Left cardiac atrium (tissue), 4 donors: Measurements from ENCODE around the gene NMRK2. TPM values are rescaled to one million over a fixed set of nuclear protein-coding genes. Genes with fewer than 3 reads are reported as not detected.
"Not testable (repeated sequence)": the region's sequence is repeated elsewhere in the genome, so short reads cannot be mapped to it uniquely, and the experiment has no call there.

Experiments
- ATAC-seq, 2 donors: fragments of 200-7000 bp; cut with Tn5 transposase; one replicate each; pipeline ENCODE4 v1.9.1; 2020; ENCODE audit warnings: mild to moderate bottlenecking in 2 of 2, moderate library complexity in 2 of 2
- DNase-seq: peaks from one replicate; pipeline ENCODE4 v3.0.0-alpha.2; 2020
- intact Hi-C, 2 donors: fragments of 100-400 bp; cut with DNase I; formaldehyde crosslinking; loops; one replicate each; pipeline versions ENCODE4 v1.14.1 to v1.15.1; 2022 to 2023
- long read RNA-seq: library from polyadenylated mRNA; unstranded; transcript quantifications from one replicate; pipeline ENCODE4 v2.0.0, GENCODE V29; 2021
- total RNA-seq, 2 donors: library from RNA; stranded (reverse); fragmentation: NEBNext Ultra II Directional; extraction: Animal tissue kit (Norgen Biotek cat#: 25700); gene quantifications; one replicate each; pipeline ENCODE4 v1.2.1, GENCODE V29; 2021
- donor health status: DM: no; HTN: yes; CAD: no.
- donor health status: DM: no; HTN: yes; CAD: no; lungs with severe emphysema.
- donor health status: DM: yes; HTN: yes; CAD: no.
- donor health status: Dilated cardiomyopathy.

The NMRK2 gene
- 1,000 to 10,000 TPM; 1,098 to 1,409 TPM for total RNA-seq
- long read RNA-seq, partial matches to known transcripts: 326 of 377 reads
- long read RNA-seq, other reads (novel, unspliced or antisense): 47 of 377 reads

GRCh38 chr19:3932931-3933810, at the start of gene NMRK2:
TSS of gene NMRK2 (plus strand) at chr19:3933069. CDS start at chr19:3933672, 603 bp downstream.
- peak; percentile 67 to 75 for ATAC-seq
- peak; percentile 65 for DNase-seq
- intact Hi-C loops: loop anchor here in 1 of 2 donors (2.0 kb wide), 1 partner anchor 18 kb away; no protein-coding TSS in a partner anchor

- no peak for DNase-seq
- no peak for ATAC-seq
- intact Hi-C loops: no loop called here
Measured at GRCh38 chr19:3890591-3890990, 42.3 kb upstream of the NMRK2 start.

- intact Hi-C loops: no loop called here
- DNase-seq (no peak), ATAC-seq (no peak)
Measured at GRCh38 chr19:3893509-3894179, 39.2 kb upstream of the NMRK2 start.

GRCh38 chr19:3894959-3895358, 37.9 kb upstream of the NMRK2 start:
- ATAC-seq, intact Hi-C loops: not testable (repeated sequence)

GRCh38 chr19:3895788-3896187, 37.1 kb upstream of the NMRK2 start:
- DNase-seq (no peak), ATAC-seq (no peak)
- intact Hi-C loops: no loop called here

More at GRCh38 chr19:3894959-3895358, 37.9 kb upstream of the NMRK2 start:
- not testable (repeated sequence) for DNase-seq

GRCh38 chr19:3897936-3898335, 34.9 kb upstream of the NMRK2 start:
- ATAC-seq: no peak
- intact Hi-C loops: no loop called here
- DNase-seq: no peak

GRCh38 chr19:3898426-3898825, 34.4 kb upstream of the NMRK2 start:
- ATAC-seq (no peak), DNase-seq (no peak)
- intact Hi-C loops: no loop called here

GRCh38 chr19:3899531-3900294, 33.2 kb upstream of the NMRK2 start:
- DNase-seq (no peak), ATAC-seq (no peak)
- intact Hi-C loops: no loop called here

- ATAC-seq: no peak
- intact Hi-C loops: no loop called here
- DNase-seq: no peak
Measured at GRCh38 chr19:3902317-3902973, 30.4 kb upstream of the NMRK2 start.

- ATAC-seq (no peak), DNase-seq (no peak)
- intact Hi-C loops: no loop called here
Measured at GRCh38 chr19:3904233-3904632, 28.6 kb upstream of the NMRK2 start.

- ATAC-seq (no peak), DNase-seq (no peak)
- intact Hi-C loops: no loop called here
Measured at GRCh38 chr19:3907626-3908265, 25.1 kb upstream of the NMRK2 start.

GRCh38 chr19:3908266-3909054, 24.4 kb upstream of the NMRK2 start:
- no peak for DNase-seq
- ATAC-seq: no peak
- intact Hi-C loops: no loop called here

GRCh38 chr19:3910105-3910504, 22.8 kb upstream of the NMRK2 start:
- ATAC-seq: no peak
- intact Hi-C loops: no loop called here
- no peak for DNase-seq

GRCh38 chr19:3914199-3914598, 18.7 kb upstream of the NMRK2 start:
- DNase-seq: no peak
- intact Hi-C loops: no loop called here
- ATAC-seq: no peak

GRCh38 chr19:3916033-3916432, 16.8 kb upstream of the NMRK2 start:
- DNase-seq (no peak), ATAC-seq (no peak)
- intact Hi-C loops: no loop called here

- intact Hi-C loops: no loop called here
Measured at GRCh38 chr19:3919793-3920192, 13.1 kb upstream of the NMRK2 start.

GRCh38 chr19:3923096-3923758, 9.6 kb upstream of the NMRK2 start:
- DNase-seq (no peak), ATAC-seq (no peak)
- intact Hi-C loops: no loop called here

More at GRCh38 chr19:3919793-3920192, 13.1 kb upstream of the NMRK2 start:
- ATAC-seq (no peak), DNase-seq (no peak)
